GM12878 (cell line): ENCODE data around the gene SNRNP35. TPM values are rescaled to one million over a fixed set of nuclear protein-coding genes. Genes with fewer than 3 reads are reported as not detected.

Experiments used
- ATAC-seq: fragments of 200-7000 bp; cut with Tn5 transposase; 3 replicates; pipeline ENCODE4 v1.9.1; 2020; ENCODE audit warnings: mild to moderate bottlenecking, moderate library complexity
- BruUV-seq: library from RNA; stranded (reverse); fragments of 400-500 nt; replicated peaks from 2 replicates; lab custom pipeline; 2021; lab: Mats Ljungman, UMichigan
- CTCF ChIA-PET: fragments of 300-600 bp; sonication (Branson Sonifier 250); formaldehyde crosslinking; extraction: SDS; loops from one replicate; lab custom pipeline; 2021; ENCODE audit warnings: inconsistent platforms; lab: Yijun Ruan, JAX
- POLR2A ChIA-PET: fragments of 350-600 bp; formaldehyde crosslinking; extraction: SDS; loops from one replicate; lab custom pipeline; 2021; ENCODE audit warnings: inconsistent platforms; lab: Charles Lee
- RAD21 ChIA-PET: fragments of 300-600 bp; sonication (Branson Sonifier 250); formaldehyde crosslinking; loops from one replicate; lab custom pipeline; 2023; ENCODE audit warnings: antibody characterized with exemption; ENCODE audit not compliant: unreplicated experiment; lab: Charles Lee
- SMC1A ChIA-PET: fragments of 300-600 bp; sonication (Branson Sonifier 250); formaldehyde crosslinking; loops from one replicate; lab custom pipeline; 2023; ENCODE audit not compliant: unreplicated experiment, uncharacterized antibody; lab: Charles Lee
- DNase-seq: peaks from one replicate; pipeline ENCODE4 v3.0.0-alpha.2; 2011; ENCODE audit warnings: low read depth, low spot score
- FAIRE-seq: peaks from 3 replicates; lab custom pipeline; 2011; peaks lifted over from hg19 to GRCh38; lab: Jason Lieb, UNC
- H2AFZ ChIP-seq: 2 replicates; pipeline ENCODE4 v1.6.0; 2011; ENCODE audit warnings: low read depth, low read length, control low read depth; ENCODE audit not compliant: control insufficient read depth
- H3K27ac ChIP-seq: 2 replicates; pipeline ENCODE4 v1.5.1; 2011; ENCODE audit warnings: control low read depth; ENCODE audit not compliant: control insufficient read depth, insufficient read depth
- H3K27me3 ChIP-seq, 2 experiments: replicated peaks in 1 of 2; 2 replicates each; pipeline versions ENCODE4 v1.6.0 to v1.6.1; 2011; ENCODE audit warnings: low read length in 1 of 2; ENCODE audit not compliant: control insufficient read depth in 2 of 2, insufficient read depth in 2 of 2
- H3K36me3 ChIP-seq, 2 experiments: 2 replicates each; pipeline ENCODE4 v1.5.1; 2011; ENCODE audit warnings: low read length in 1 of 2; ENCODE audit not compliant: control insufficient read depth in 2 of 2, insufficient read depth in 2 of 2
- H3K4me1 ChIP-seq: 2 replicates; pipeline ENCODE4 v1.6.1; 2011; ENCODE audit warnings: mild to moderate bottlenecking, low read length, moderate library complexity, mixed read lengths; ENCODE audit not compliant: control insufficient read depth, insufficient read depth
- H3K4me2 ChIP-seq: 2 replicates; pipeline ENCODE4 v1.6.0; 2011; ENCODE audit warnings: control low read depth; ENCODE audit not compliant: control insufficient read depth, insufficient read depth
- H3K4me3 ChIP-seq: fragments of 200-600 bp; sonication (generic); 2 replicates; pipeline ENCODE4 v1.5.1; 2016
- H3K79me2 ChIP-seq: 2 replicates; pipeline ENCODE4 v1.6.0; 2011; ENCODE audit warnings: low read length; ENCODE audit not compliant: control insufficient read depth, insufficient read depth
- H3K9ac ChIP-seq: 2 replicates; pipeline ENCODE4 v1.8.0; 2011; ENCODE audit warnings: low read length, control low read depth, mixed read lengths; ENCODE audit not compliant: control insufficient read depth, insufficient read depth
- H3K9me3 ChIP-seq: replicated peaks from 3 replicates; pipeline ENCODE4 v1.5.1; 2011; ENCODE audit warnings: mild to moderate bottlenecking, low read length; ENCODE audit not compliant: control insufficient read depth, insufficient read depth
- H4K20me1 ChIP-seq: 2 replicates; pipeline ENCODE4 v1.6.0; 2011; ENCODE audit not compliant: control insufficient read depth, insufficient read depth
- FOS ChIP-seq: IDR thresholded peaks from 3 replicates; pipeline ENCODE4 v1.6.1; 2011; ENCODE audit warnings: borderline replicate concordance; ENCODE audit not compliant: insufficient read length; ENCODE audit errors: extremely low read depth
- GABPA ChIP-seq: IDR thresholded peaks from 2 replicates; pipeline ENCODE4 v1.6.1; 2014; ENCODE audit warnings: antibody characterized with exemption, low read depth, mild to moderate bottlenecking, inconsistent platforms
- KLF5 ChIP-seq: fragments of 450-650 bp; IDR thresholded peaks from 2 replicates; pipeline ENCODE4 v1.6.1; 2014; ENCODE audit warnings: mild to moderate bottlenecking; ENCODE audit not compliant: partially characterized antibody
- RAD51 ChIP-seq: fragments of 450-650 bp; IDR thresholded peaks from 2 replicates; pipeline ENCODE4 v1.6.1; 2016; ENCODE audit warnings: moderate library complexity, mild to moderate bottlenecking, inconsistent platforms
- RBBP5 ChIP-seq: fragments of 200-600 bp; sonication (generic); conservative IDR thresholded peaks from 2 replicates; pipeline ENCODE4 v1.6.1; 2016
- REST ChIP-seq: IDR thresholded peaks from 2 replicates; pipeline ENCODE4 v1.6.1; 2012; ENCODE audit warnings: mild to moderate bottlenecking, low read depth, low read length
- SIN3A ChIP-seq: IDR thresholded peaks from 2 replicates; pipeline ENCODE4 v1.6.1; 2012; ENCODE audit warnings: low read depth, low read length, improper control_type of control experiment
- SMAD5 ChIP-seq: IDR thresholded peaks from 2 replicates; pipeline ENCODE4 v1.6.1; 2016; ENCODE audit warnings: antibody characterized with exemption, low read depth
- SMC3 ChIP-seq: IDR thresholded peaks from 2 replicates; pipeline ENCODE4 v1.6.1; 2011; ENCODE audit warnings: low read length, improper control_type of control experiment, borderline replicate concordance
- SUPT20H ChIP-seq: IDR thresholded peaks from 2 replicates; pipeline ENCODE4 v1.6.1; 2011; ENCODE audit warnings: low read depth, mild to moderate bottlenecking, low read length, moderate library complexity, borderline replicate concordance; ENCODE audit not compliant: control insufficient read depth
- WGBS: methylation state at CpG from one replicate; pipeline ENCODE4 v1.1.6; 2016; ENCODE audit warnings: low lambda C conversion rate; ENCODE audit not compliant: insufficient replicate concordance, insufficient coverage; ENCODE audit errors: missing lambda C conversion rate; 5-methylcytosine and 5-hydroxymethylcytosine counted together
- in situ Hi-C: fragments of 300-500 bp; cut with MboI; formaldehyde crosslinking; loops from 9 replicates; pipeline ENCODE4 v1.14.3; 2018; ENCODE audit warnings: mixed read lengths
- intact Hi-C: fragments of 100-400 bp; cut with micrococcal nuclease; formaldehyde crosslinking; loops from one replicate; pipeline ENCODE4 v1.14.2; 2022; ENCODE audit not compliant: unreplicated experiment
- polyA plus RNA-seq, 11 experiments: library from polyadenylated mRNA; depleted of rRNA in 4 of 11; unstranded in 6 of 11; stranded (reverse) in 5 of 11; fragments of >200 nt; fragmentation: Nextera tagmentation in 4 of 11; fragmentation: Illumina TruSeq in 1 of 11; extraction: Ambion mirVana in 4 of 11; extraction: Trizol in 1 of 11; gene quantifications; 1 replicate in 1 of 11; 2 replicates in 10 of 11; pipeline versions ENCODE4 v1.2.1 to v1.2.3, GENCODE V29; 2011 to 2016; ENCODE audit warnings: inconsistent platforms in 2 of 11, missing spikeins in 2 of 11, low read depth in 1 of 11
- total RNA-seq, 4 experiments: library from RNA; depleted of rRNA in 3 of 4; stranded (reverse); fragments of >200 nt in 3 of 4; fragmentation: Illumina TruSeq in 1 of 4; extraction: Trizol in 1 of 4; gene quantifications; 2 replicates each; pipeline versions ENCODE4 v1.2.1 to v1.2.3, GENCODE V29; 2013 to 2021

The SNRNP35 gene
- total and polyA plus RNA-seq, 10 of the 15 experiments (the other 5 are each of a cell fraction or from before 2014, with no cell fraction given): 21.6 to 49.6 (median 29.0) TPM

- no peaks in the 10 kb centered on the region for H3K36me3 ChIP-seq
- H2AFZ ChIP-seq: peak overlapping the region; percentile 49; the same call in 1 of the 2 replicates
- RAD21 ChIA-PET: interaction anchor here (0.9 to 1.2 kb wide), 3 partner anchors 8 to 19 kb away, joined by 3 to 8 read pairs (median 4); partner anchors contain the start of genes RILPL2 and SNRNP35
- no peaks in the 10 kb centered on the region for H3K9me3 ChIP-seq
- H3K4me2 ChIP-seq: no peak overlapping the region
- H3K27ac ChIP-seq: no peak overlapping the region
- DNase-seq: no peak
- SMC1A ChIA-PET: interaction anchor here (1.3 to 2.4 kb wide), 4 partner anchors 8 to 20 kb away, joined by 4 to 10 read pairs (median 4); partner anchors contain the start of gene SNRNP35
- POLR2A ChIA-PET: interaction anchor here (0.7 to 1.2 kb wide), 2 partner anchors 15 to 1206 kb away, joined by 3 read pairs; no protein-coding TSS in a partner anchor
- H3K9ac ChIP-seq: no peak overlapping the region
- in situ Hi-C loops: loop anchor here (25.0 kb wide), 1 partner anchor 1463 kb away; the partner anchor contains the start of gene UBC
- BruUV-seq: no TSS peak
- no peak for FAIRE-seq
- no peak overlapping the region for H3K4me3 ChIP-seq
- H3K27me3 ChIP-seq: no peaks in the 10 kb centered on the region
- H3K4me1 ChIP-seq: peaks cover 17% of the 10 kb centered on the region
- no peaks in the 10 kb centered on the region for H4K20me1 ChIP-seq
- H3K79me2 ChIP-seq: no peaks in the 10 kb centered on the region
- CTCF ChIA-PET: interaction anchor here (1.2 kb wide), 1 partner anchor 22 kb away, joined by 3 read pairs; no protein-coding TSS in a partner anchor
- 94% methylated on average over 2 of the region's 2 CpGs for WGBS
- intact Hi-C loops: no loop called here
- no peak; the same call in 1 of the 3 replicates for ATAC-seq
- no peak for TF ChIP-seq FOS
- no peak for TF ChIP-seq GABPA
- TF ChIP-seq RAD51: no peak
- no peak for TF ChIP-seq KLF5
- TF ChIP-seq SMC3: no peak
- TF ChIP-seq SIN3A: no peak
Measured at GRCh38 chr12:123449249-123449733, 8.6 kb upstream of the SNRNP35 start.

- Histone ChIP-seq H3K36me3 (no peaks in the 10 kb centered on the region), H4K20me1 (no peaks in the 10 kb centered on the region), H3K4me2 (no peak overlapping the region), H3K27ac (no peak overlapping the region), H2AFZ (no peak overlapping the region), H3K79me2 (no peaks in the 10 kb centered on the region), H3K9me3 (no peaks in the 10 kb centered on the region), H3K4me1 (peaks cover 13% of the 10 kb centered on the region), H3K9ac (no peak overlapping the region), H3K27me3 (no peaks in the 10 kb centered on the region), H3K4me3 (no peak overlapping the region)
- no peak for FAIRE-seq
- CTCF ChIA-PET: no interaction called here
- RAD21 ChIA-PET: interaction anchor here (0.9 kb wide), 1 partner anchor 19 kb away, joined by 3 read pairs; no protein-coding TSS in a partner anchor
- 78% methylated on average over 4 of the region's 4 CpGs for WGBS
- SMC1A ChIA-PET: interaction anchor here (0.8 to 2.1 kb wide), 3 partner anchors 8 to 23 kb away, joined by 4 to 5 read pairs (median 5); no protein-coding TSS in a partner anchor
- intact Hi-C loops (no loop called here), in situ Hi-C loops (loop anchor here (25.0 kb wide), 1 partner anchor 1462 kb away; the partner anchor contains the start of gene UBC)
- POLR2A ChIA-PET: interaction anchor here (0.6 to 0.7 kb wide), 2 partner anchors 53 to 1206 kb away, joined by 3 to 5 read pairs; no protein-coding TSS in a partner anchor
- no peak for DNase-seq
- no peak for ATAC-seq
- BruUV-seq: no TSS peak
- no peak for TF ChIP-seq GABPA
- no peak for TF ChIP-seq REST
- no peak for TF ChIP-seq SMAD5
- TF ChIP-seq SUPT20H: no peak
- TF ChIP-seq RBBP5: no peak
Measured at GRCh38 chr12:123449856-123450255, 8.1 kb upstream of the SNRNP35 start.
